Loucy (cell line): ENCODE data around the gene OR13C8.
"Not testable (repeated sequence)": the region's sequence is repeated elsewhere in the genome, so short reads cannot be mapped to it uniquely, and the experiment has no call there.

Experiments used
- H2AFZ ChIP-seq: fragments of 200-600 bp; sonication (generic); 2 replicates; pipeline ENCODE4 v1.6.0; 2016; ENCODE audit warnings: antibody characterized with exemption, mild to moderate bottlenecking, low read length, moderate library complexity
- H3F3A ChIP-seq: fragments of 200-600 bp; 2 replicates; pipeline ENCODE4 v1.6.0; 2016; ENCODE audit warnings: antibody characterized with exemption, low read depth, mild to moderate bottlenecking
- H3K27me3 ChIP-seq: fragments of 200-600 bp; sonication (generic); 2 replicates; pipeline ENCODE4 v1.6.1; 2014; ENCODE audit warnings: low read length, mild to moderate bottlenecking; ENCODE audit not compliant: insufficient read depth, poor library complexity, severe bottlenecking
- H3K36me3 ChIP-seq: fragments of 200-600 bp; sonication (generic); 2 replicates; pipeline ENCODE4 v1.6.1; 2016; ENCODE audit warnings: low read length; ENCODE audit not compliant: insufficient read depth
- H3K4me1 ChIP-seq: fragments of 200-600 bp; sonication (generic); 2 replicates; pipeline ENCODE4 v1.5.1; 2014; ENCODE audit warnings: low read length, mild to moderate bottlenecking; ENCODE audit not compliant: insufficient read depth, poor library complexity, severe bottlenecking
- H3K4me2 ChIP-seq: fragments of 200-600 bp; sonication (generic); 2 replicates; pipeline ENCODE4 v1.6.0; 2014; ENCODE audit warnings: antibody characterized with exemption, low read length, low read depth, mild to moderate bottlenecking; ENCODE audit not compliant: poor library complexity, severe bottlenecking
- H3K4me3 ChIP-seq: fragments of 200-600 bp; sonication (generic); 2 replicates; pipeline ENCODE4 v1.5.1; 2014; ENCODE audit warnings: low read length, mild to moderate bottlenecking, mixed read lengths; ENCODE audit not compliant: poor library complexity, severe bottlenecking
- H3K79me2 ChIP-seq: fragments of 200-600 bp; sonication (generic); 2 replicates; pipeline ENCODE4 v1.6.1; 2014; ENCODE audit warnings: low read length; ENCODE audit not compliant: insufficient read depth
- H3K9ac ChIP-seq: fragments of 200-600 bp; sonication (generic); 2 replicates; pipeline ENCODE4 v1.6.0; 2014; ENCODE audit warnings: mild to moderate bottlenecking, low read depth, low read length, moderate library complexity; ENCODE audit not compliant: poor library complexity, severe bottlenecking
- H3K9me2 ChIP-seq: fragments of 200-600 bp; sonication (generic); replicated peaks from 2 replicates; pipeline ENCODE4 v1.6.1; 2016; ENCODE audit warnings: low read depth, low read length, mixed read lengths
- H3K9me3 ChIP-seq: fragments of 200-600 bp; sonication (generic); 2 replicates; pipeline ENCODE4 v1.6.1; 2014; ENCODE audit warnings: mild to moderate bottlenecking, antibody characterized with exemption, low read length, low read depth; ENCODE audit not compliant: insufficient read depth
- H4K20me1 ChIP-seq: fragments of 200-600 bp; sonication (generic); 2 replicates; pipeline ENCODE4 v1.6.0; 2014; ENCODE audit warnings: antibody characterized with exemption, low read length, mild to moderate bottlenecking; ENCODE audit not compliant: insufficient read depth, poor library complexity, severe bottlenecking
- EZH2phosphoT487 ChIP-seq: fragments of 200-600 bp; IDR thresholded peaks from 2 replicates; pipeline ENCODE4 v1.6.1; 2018; ENCODE audit warnings: antibody characterized with exemption, mild to moderate bottlenecking, moderate library complexity, borderline replicate concordance
- TF ChIP-seq, protein P1 (sequence below): fragments of 200-600 bp; sonication (generic); conservative IDR thresholded peaks from 2 replicates; pipeline ENCODE4 v1.5.1; 2014; ENCODE audit warnings: mild to moderate bottlenecking, antibody characterized with exemption, low read length

The OR13C8 gene

DNA sequence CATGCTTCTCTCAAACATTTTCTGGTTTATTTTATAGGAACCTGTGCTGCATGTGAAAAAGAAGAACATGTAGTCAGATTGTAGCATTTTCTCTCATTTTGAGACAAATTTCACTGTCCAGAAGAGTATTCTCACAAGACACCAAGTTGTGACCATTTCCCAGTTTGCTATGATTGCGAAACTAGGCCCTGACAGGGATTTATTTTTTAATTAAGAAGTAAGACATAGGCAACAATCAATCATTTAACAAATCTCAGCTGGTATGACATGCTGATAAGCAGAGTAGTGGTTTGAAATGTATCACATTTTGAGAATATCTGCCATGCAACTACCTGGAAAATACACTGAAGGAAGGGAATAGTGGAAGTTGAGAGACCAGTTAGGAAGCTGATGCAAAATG, 11.6 kb downstream of the OR13C8 start:
- Histone ChIP-seq H3K9me3 (no peaks in the 10 kb centered on the region), H4K20me1 (no peaks in the 10 kb centered on the region), H3K36me3 (no peaks in the 10 kb centered on the region), H3F3A (no peaks in the 10 kb centered on the region), H3K79me2 (no peaks in the 10 kb centered on the region), H2AFZ (no peak overlapping the region), H3K4me3 (no peak overlapping the region), H3K27me3 (no peaks in the 10 kb centered on the region), H3K4me1 (no peaks in the 10 kb centered on the region), H3K4me2 (no peak overlapping the region), H3K9me2 (no peaks in the 10 kb centered on the region), H3K9ac (no peak overlapping the region)
- TF ChIP-seq EZH2phosphoT487 = no peak
- TF ChIP-seq, protein P1, sequence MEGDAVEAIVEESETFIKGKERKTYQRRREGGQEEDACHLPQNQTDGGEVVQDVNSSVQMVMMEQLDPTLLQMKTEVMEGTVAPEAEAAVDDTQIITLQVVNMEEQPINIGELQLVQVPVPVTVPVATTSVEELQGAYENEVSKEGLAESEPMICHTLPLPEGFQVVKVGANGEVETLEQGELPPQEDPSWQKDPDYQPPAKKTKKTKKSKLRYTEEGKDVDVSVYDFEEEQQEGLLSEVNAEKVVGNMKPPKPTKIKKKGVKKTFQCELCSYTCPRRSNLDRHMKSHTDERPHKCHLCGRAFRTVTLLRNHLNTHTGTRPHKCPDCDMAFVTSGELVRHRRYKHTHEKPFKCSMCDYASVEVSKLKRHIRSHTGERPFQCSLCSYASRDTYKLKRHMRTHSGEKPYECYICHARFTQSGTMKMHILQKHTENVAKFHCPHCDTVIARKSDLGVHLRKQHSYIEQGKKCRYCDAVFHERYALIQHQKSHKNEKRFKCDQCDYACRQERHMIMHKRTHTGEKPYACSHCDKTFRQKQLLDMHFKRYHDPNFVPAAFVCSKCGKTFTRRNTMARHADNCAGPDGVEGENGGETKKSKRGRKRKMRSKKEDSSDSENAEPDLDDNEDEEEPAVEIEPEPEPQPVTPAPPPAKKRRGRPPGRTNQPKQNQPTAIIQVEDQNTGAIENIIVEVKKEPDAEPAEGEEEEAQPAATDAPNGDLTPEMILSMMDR = no peak

DNA sequence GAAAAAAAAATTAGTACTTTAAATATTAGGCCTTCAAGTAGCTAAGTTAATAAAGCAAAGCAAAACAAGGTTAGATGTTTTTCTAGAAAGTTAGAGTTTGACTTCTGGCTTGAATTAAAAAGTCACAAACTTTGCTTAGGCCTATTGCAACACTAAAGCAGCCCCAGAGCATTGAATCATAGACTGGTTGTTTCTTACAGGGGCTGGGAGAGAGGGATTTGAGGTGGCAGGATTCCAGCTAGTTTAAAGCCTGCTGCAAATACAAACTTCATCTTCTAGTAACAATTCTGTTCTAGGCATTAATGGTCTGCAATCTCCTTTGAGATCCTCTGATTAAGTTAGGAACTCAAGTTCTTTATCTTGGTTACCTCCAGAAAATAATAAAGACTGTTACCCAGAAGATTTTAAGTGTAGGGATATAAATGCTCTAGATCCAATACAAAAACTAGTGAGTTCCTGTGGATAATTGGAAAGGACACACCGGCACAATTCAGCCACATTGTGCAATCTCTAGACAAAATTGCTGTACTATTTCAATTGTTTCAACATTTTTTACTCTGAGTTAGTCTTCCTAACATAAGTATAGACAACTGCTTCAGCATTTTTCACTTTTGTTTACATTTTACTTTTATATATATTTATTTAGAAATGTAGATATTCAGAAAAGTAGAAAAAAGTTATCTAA, 17.7 kb downstream of the OR13C8 start:
- Histone ChIP-seq H3K36me3 (no peaks in the 10 kb centered on the region), H2AFZ (no peak overlapping the region), H3K27me3 (no peaks in the 10 kb centered on the region), H3K9ac (no peak overlapping the region), H3K79me2 (no peaks in the 10 kb centered on the region), H3K9me2 (no peaks in the 10 kb centered on the region), H3K4me1 (no peaks in the 10 kb centered on the region), H3K4me3 (no peak overlapping the region), H3K9me3 (no peaks in the 10 kb centered on the region), H3F3A (no peaks in the 10 kb centered on the region), H3K4me2 (no peak overlapping the region), H4K20me1 (no peaks in the 10 kb centered on the region)
- TF ChIP-seq, protein P1 = no peak
- TF ChIP-seq EZH2phosphoT487 = no peak

DNA sequence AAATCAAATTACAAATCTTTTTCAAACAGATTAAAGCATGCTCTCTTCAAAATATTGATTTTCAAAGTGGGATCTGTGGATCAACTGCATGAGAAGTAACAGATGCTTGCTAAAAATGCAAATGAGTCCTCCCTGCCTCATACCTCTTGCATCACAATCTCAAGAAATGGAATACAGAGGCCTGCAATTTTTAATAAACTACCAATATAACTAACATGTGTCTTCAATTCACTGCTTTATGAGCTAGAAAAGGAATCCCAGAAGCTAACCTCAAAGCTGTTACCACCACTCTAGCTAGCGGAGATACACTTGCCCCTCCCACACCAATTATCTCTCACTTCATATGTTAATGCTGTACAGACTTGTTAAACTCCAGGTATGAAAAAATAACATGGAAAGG, 20.7 kb downstream of the OR13C8 start:
- H3K9me2 ChIP-seq = no peaks in the 10 kb centered on the region
- no peaks in the 10 kb centered on the region for H3K36me3 ChIP-seq
- H4K20me1 ChIP-seq = no peaks in the 10 kb centered on the region
- H3K4me1 ChIP-seq = no peaks in the 10 kb centered on the region
- no peak overlapping the region for H2AFZ ChIP-seq
- H3K4me2 ChIP-seq = no peak overlapping the region
- H3K27me3 ChIP-seq = no peaks in the 10 kb centered on the region
- H3F3A ChIP-seq = no peaks in the 10 kb centered on the region
- H3K4me3 ChIP-seq = no peak overlapping the region
- H3K9me3 ChIP-seq = no peaks in the 10 kb centered on the region
- TF ChIP-seq EZH2phosphoT487 = no peak
- TF ChIP-seq, protein P1 = no peak
- no peaks in the 10 kb centered on the region for H3K79me2 ChIP-seq
- H3K9ac ChIP-seq = no peak overlapping the region

DNA sequence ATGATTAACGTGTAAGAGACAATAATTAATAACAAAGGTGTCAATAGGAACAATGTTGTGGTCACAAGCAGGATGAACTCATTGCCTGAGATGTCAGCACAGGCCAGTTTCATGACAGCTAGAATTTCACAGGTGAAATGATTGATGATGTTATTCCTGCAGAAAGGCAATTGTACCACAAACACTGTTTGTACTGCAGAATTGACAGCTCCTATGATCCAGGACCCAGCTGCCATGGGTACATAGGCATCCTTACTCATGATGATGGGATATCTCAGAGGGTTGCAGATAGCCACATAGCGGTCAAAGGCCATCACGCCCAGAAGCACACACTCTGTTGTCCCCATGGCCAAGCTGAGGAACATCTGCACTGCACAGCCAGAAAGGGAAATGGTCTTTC, 29.8 kb downstream of the OR13C8 start:
- not testable (repeated sequence) for H3K4me1 ChIP-seq, H3F3A ChIP-seq, H2AFZ ChIP-seq, H3K9ac ChIP-seq, H3K4me3 ChIP-seq, H3K36me3 ChIP-seq, H3K79me2 ChIP-seq, H3K27me3 ChIP-seq, H4K20me1 ChIP-seq, H3K9me2 ChIP-seq, H3K4me2 ChIP-seq, H3K9me3 ChIP-seq

DNA sequence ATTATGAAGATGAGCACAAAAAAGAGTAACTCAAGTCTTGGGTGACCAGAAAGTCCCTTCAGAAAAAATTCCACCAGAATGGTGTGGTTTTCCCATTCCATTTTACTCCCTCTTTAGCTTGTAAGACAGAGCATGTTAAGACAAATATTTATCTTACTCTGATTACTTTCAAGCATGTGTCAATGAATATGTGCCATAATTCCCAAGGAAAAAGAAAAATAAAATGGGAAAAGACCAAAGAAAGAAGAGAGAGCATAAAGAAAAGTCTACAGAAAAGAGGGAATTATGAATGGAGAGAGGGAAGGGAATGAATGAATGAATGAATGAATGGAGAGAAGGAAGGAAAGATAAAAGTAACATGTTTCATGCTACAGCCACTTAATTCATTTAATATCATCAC, 30.3 kb downstream of the OR13C8 start, which contains the start of gene OR13C5:
OR13C5 (minus strand) TSS at position 101 of the 400 bp plus-strand sequence; CDS start at position 101, 0 bp downstream.
- H3K27me3 ChIP-seq, H3K36me3 ChIP-seq, H3K79me2 ChIP-seq, H2AFZ ChIP-seq, H3F3A ChIP-seq, H3K4me1 ChIP-seq, H3K4me3 ChIP-seq, H3K9me3 ChIP-seq, H3K9me2 ChIP-seq, H4K20me1 ChIP-seq, H3K4me2 ChIP-seq, H3K9ac ChIP-seq: not testable (repeated sequence)
